ENCODE measurements around the gene DNASE1. TPM values are rescaled to one million over a fixed set of nuclear protein-coding genes. Genes with fewer than 3 reads are reported as not detected.
A peak's percentile ranks its signal among the peaks of the same experiment; 100 is the strongest.

The DNASE1 gene
- total and polyA plus RNA-seq, 9 of the 15 experiments (the other 6 are each of a cell fraction or from before 2014, with no cell fraction given) = 0.53 to 10.1 (median 5.9) TPM

- TF ChIP-seq NKRF (IDR thresholded peaks at IDR 0.05; ENCODE audit: borderline replicate concordance) (peak; percentile 63), ATF1 (CRISPR knock-in tag; IDR thresholded peaks at IDR 0.05) (no peak), ATF1 (tag; IDR thresholded peaks at IDR 0.05) (no peak), DDX20 (tag; IDR thresholded peaks at IDR 0.05; ENCODE audit: low read depth) (no peak), TCF3 (CRISPR knock-in tag; IDR thresholded peaks at IDR 0.05) (no peak), YY1 (IDR thresholded peaks at IDR 0.05; ENCODE audit: borderline replicate concordance in 1 of 3, control insufficient read depth in 1 of 3, extremely low read depth in 1 of 3, insufficient read depth in 3 of 3, insufficient read length in 1 of 3, insufficient replicate concordance in 2 of 3, low read depth in 1 of 3, low read length in 2 of 3) (no peak), ZKSCAN3 (CRISPR knock-in tag; IDR thresholded peaks at IDR 0.05) (no peak), CTCF (IDR thresholded peaks at IDR 0.05 in 2 of 3, conservative IDR thresholded peaks at IDR 0.05 in 1 of 3; ENCODE audit: insufficient read depth in 2 of 3, low read depth in 1 of 3, low read length in 3 of 3) (peak in 1 of 3 experiments; percentile 3; a peak in 1 of 6 replicates), RBFOX2 (IDR thresholded peaks at IDR 0.05; ENCODE audit: low read depth, low read length) (peak; percentile 85), MNT (conservative IDR thresholded peaks at IDR 0.05) (0 out of 4 replicates have a peak, but pooled peaks of 1 of the 2 experiments have one; percentile 40), SMAD3 (CRISPR knock-in tag; conservative IDR thresholded peaks at IDR 0.05) (0 out of 2 replicates have a peak, but pooled peaks have one; percentile 18), CREM (IDR thresholded peaks at IDR 0.05; ENCODE audit: low read depth) (peak; percentile 4; the same call in 1 of the 2 replicates), SP1 (CRISPR knock-in tag; IDR thresholded peaks at IDR 0.05) (no peak), ESRRA (IDR thresholded peaks at IDR 0.05; ENCODE audit: borderline replicate concordance, low read depth) (0 out of 2 replicates have a peak, but pooled peaks have one; percentile 17), STAG1 (CRISPR knock-in tag; IDR thresholded peaks at IDR 0.05; ENCODE audit: borderline replicate concordance) (no peak), POU5F1 (IDR thresholded peaks at IDR 0.05; ENCODE audit: borderline replicate concordance, low read depth, low read length, partially characterized antibody) (peak; percentile 89), HDAC1 (IDR thresholded peaks at IDR 0.05) (peak in 1 of 2 experiments; percentile 61; a peak in 2 of 4 replicates), BRCA1 (IDR thresholded peaks at IDR 0.05) (no peak), BRCA1 (CRISPR knock-in tag; IDR thresholded peaks at IDR 0.05) (no peak), ZBED1 (IDR thresholded peaks at IDR 0.05) (no peak), RHOXF2B (CRISPR knock-in tag; conservative IDR thresholded peaks at IDR 0.05) (no peak)
Measured at GRCh38 chr16:3611146-3611975, 43.1 kb upstream of the DNASE1 start, which contains the start of gene SLX4 (continued).
